ENCODE data around the gene NEFH.
"Not testable (repeated sequence)": the region's sequence is repeated elsewhere in the genome, so short reads cannot be mapped to it uniquely, and the experiment has no call there.

The NEFH gene, protein sequence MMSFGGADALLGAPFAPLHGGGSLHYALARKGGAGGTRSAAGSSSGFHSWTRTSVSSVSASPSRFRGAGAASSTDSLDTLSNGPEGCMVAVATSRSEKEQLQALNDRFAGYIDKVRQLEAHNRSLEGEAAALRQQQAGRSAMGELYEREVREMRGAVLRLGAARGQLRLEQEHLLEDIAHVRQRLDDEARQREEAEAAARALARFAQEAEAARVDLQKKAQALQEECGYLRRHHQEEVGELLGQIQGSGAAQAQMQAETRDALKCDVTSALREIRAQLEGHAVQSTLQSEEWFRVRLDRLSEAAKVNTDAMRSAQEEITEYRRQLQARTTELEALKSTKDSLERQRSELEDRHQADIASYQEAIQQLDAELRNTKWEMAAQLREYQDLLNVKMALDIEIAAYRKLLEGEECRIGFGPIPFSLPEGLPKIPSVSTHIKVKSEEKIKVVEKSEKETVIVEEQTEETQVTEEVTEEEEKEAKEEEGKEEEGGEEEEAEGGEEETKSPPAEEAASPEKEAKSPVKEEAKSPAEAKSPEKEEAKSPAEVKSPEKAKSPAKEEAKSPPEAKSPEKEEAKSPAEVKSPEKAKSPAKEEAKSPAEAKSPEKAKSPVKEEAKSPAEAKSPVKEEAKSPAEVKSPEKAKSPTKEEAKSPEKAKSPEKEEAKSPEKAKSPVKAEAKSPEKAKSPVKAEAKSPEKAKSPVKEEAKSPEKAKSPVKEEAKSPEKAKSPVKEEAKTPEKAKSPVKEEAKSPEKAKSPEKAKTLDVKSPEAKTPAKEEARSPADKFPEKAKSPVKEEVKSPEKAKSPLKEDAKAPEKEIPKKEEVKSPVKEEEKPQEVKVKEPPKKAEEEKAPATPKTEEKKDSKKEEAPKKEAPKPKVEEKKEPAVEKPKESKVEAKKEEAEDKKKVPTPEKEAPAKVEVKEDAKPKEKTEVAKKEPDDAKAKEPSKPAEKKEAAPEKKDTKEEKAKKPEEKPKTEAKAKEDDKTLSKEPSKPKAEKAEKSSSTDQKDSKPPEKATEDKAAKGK

DNA sequence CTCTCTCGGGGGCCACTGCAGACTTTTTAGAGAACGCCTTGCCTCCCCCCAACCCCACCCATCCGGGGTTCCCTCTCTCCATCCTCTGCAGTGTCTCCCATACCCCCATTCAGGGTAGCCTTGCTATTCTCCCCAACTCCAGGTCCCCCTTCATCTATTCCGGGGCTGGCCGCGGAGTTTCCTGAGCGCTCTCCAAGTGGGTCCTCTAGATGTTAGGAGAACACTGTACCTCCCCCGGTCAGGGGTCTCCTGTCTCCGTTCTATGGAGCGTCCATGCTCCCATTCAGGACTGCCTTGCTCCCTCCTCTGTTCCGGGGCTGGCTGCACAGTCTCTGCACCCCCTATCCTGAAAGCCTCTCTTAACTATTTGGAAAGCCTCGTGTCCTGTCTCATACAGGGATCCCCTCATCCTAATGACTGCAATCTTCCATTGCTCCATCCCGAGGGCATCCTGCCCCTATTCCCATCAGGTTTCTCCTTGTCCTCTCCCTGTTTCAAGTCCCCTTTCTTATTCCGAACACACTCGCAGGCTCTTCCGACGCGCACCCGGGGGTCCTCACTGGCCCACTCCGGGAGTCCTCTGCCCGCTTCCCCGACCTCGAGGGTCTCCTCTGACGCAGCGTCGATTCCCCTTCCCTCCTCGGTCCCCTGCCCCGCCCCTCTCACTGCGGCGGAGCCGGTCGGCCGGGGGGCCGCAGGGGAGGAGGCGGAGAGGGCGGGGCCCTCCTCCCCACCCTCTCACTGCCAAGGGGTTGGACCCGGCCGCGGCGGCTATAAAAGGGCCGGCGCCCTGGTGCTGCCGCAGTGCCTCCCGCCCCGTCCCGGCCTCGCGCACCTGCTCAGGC lies at the start of gene NEFH:
TSS of gene NEFH (plus strand) at position 802 of the 845 bp plus-strand sequence. CDS start 45 bp downstream, outside the sequence.
- DNase-seq: no peak

DNA sequence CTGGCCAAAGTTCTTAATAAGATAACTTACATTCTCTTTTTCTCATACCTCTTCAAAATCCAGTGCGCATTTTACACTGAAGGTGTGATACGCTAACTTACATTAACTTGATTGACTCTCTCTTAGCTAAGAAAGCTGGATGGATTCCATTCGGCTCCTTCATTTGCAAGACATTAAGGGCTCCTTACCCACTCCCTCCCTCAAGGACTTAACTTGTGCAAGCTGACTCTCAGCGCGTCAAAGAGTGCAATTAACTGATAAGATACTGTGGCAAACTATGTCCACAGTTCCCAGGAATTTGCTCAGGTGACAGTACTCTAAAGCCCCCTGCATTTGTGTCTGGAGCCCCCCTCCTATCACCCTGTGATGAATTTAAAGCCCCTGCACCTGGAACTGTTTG lies 48.0 kb upstream of the NEFH start:
- DNase-seq: no peak

DNA sequence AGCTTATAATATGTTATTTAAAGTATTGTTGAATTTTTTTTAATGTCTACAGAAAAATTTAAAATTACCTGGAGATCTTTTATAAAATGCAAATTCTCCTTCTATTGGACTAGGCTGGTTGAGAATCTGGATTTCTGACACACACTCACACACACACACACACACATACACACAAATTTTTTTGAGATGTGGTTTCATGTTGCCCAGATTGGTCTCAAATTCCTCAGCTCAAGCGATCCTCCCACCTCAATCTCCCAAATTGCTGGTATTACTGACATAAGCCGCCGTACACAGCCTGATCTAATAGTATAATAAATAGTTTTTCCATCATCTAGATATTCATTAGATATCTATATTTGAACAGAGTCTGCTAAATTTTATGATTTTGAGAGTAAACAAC lies 46.2 kb upstream of the NEFH start:
- DNase-seq: no peak

- DNase-seq: no peak
Observed at GRCh38 chr22:29434288-29434687, 45.7 kb upstream of the NEFH start.

- DNase-seq: no peak
Observed at GRCh38 chr22:29435236-29436136, 44.5 kb upstream of the NEFH start.

GRCh38 chr22:29438283-29438682 lies 41.7 kb upstream of the NEFH start, which contains the start of gene RFPL1:
TSS of gene RFPL1 (plus strand) at chr22:29438583.
- not testable (repeated sequence) for DNase-seq

GRCh38 chr22:29442976-29443375 lies 37.0 kb upstream of the NEFH start:
- DNase-seq: no peak

DNA sequence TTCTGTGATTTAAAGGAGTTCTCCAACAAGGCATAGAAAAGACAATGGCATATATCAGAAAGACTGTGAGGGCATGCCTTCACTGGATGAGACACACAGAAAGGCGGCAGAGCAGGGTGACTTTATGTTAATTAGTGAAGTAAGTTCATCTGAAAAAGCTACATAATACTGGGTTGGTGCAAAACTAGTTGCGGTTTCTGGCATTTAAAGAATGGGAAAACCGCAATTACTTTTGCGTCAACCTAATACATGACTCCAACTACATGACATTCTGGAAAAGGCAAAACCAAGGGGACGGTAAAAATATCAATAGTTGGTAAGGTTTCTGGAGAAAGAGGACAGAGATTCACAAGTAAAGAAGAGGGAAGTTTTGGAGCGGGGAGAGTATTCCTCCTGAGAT lies 36.6 kb upstream of the NEFH start:
- no peak for DNase-seq

DNA sequence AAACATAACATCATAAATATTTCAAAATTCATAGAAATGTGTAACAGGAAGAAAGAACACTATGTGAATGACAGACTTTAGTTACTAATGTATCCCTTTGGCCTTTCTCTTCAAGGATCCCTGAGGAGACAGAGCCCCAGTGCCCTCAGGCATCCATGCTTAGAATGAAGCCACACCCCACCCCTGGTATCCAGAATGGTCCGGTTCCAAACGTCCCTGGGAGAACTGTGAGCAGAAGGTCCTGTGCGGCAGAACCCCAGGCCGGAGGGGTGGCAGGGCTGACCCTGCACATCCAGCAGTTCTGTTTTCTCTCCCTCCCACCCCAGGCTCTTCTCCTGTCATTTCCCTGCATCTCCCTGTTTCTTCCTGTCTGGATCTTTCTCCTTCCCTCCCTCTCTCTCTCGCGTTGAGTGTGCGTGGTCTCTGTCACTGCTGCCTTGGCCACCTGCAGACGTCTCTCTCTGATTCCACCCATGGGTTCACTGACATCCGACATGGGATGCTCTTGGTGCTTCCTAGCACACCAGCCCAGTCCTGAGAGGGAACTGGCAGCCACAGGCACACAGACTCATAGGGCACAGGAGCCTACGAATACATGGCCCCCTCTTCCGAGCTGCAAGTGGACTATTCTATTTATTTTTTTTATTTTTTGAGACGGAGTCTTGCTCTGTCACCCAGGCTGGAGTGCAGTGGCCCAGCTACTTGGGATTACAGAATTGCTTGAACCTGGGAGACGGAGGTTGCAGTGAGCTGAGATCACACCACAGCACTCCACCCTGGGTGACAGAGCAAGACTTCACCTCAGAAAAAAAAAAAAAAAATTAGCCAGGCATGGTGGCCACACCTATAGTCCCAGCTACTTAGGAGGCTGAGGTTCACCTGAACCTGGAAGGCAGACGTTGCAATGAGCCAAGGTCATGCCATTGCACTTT lies 35.9 kb upstream of the NEFH start:
- no peak for DNase-seq

DNA sequence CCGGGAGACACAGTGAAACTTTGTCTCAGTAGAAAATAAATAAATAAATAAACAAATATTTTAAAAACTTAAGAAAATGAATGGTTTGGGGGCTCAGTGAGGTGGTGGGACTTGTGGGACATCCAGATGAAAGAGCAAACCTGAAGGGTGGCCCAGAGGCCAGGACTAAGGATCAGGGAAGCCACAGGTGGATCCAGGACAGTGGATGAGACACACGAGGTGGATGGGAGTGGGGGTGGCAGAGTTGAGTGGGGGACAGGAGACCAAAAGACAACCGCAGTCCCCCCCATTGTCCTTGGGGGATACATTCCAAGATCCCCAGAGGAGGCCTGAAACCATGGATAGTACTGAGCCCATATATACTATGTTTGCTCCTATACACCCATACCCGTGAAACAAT lies 34.5 kb upstream of the NEFH start:
- DNase-seq: no peak

- no peak for DNase-seq
Observed at GRCh38 chr22:29447906-29448305, 32.1 kb upstream of the NEFH start.

DNA sequence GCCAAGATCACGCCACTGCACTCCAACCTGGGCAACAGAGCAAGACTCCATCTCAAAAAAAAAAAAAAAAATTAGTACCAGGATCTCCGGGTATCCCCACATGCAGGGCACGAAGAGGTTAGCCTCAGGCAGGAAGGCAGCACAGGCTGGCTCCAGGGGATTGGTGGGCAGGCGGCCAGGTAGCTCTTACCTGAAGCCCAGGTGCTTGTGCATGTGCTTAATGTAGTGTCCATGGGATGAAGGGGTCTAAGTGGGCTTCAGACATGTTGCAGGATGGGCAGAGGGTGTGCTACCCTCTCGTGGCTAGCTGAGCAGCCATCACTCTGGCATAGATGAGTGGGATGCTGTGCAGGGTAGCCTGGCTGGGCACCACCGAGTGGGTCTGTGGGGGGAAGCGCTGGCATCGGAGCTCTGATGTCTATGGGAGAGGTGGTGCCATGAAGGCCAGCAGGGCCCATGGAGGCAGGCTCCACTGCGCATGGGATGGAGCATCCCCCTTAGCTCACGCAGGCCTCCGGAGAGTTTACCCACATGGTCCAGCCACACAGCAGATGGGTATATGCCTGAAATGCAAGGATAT lies 30.6 kb upstream of the NEFH start:
- DNase-seq: no peak

DNA sequence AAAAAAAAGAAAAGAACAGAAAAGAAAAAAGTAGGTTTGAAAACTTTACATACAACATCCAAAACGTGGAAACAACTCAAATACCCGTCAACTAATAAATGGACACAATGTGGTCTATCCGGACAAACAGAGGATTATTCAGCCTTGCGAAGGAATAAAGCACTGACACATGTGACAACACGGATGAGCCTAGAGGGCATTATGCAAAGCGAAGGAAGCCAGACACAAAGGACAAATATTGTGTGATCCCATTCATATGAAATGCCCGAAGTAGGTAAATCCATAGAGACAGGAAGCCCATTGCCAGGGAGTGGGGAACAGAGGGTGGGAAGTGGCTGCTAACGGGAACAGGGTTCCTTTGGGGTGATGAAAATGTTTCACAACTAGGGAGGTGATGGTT lies 29.8 kb upstream of the NEFH start:
- no peak for DNase-seq

DNA sequence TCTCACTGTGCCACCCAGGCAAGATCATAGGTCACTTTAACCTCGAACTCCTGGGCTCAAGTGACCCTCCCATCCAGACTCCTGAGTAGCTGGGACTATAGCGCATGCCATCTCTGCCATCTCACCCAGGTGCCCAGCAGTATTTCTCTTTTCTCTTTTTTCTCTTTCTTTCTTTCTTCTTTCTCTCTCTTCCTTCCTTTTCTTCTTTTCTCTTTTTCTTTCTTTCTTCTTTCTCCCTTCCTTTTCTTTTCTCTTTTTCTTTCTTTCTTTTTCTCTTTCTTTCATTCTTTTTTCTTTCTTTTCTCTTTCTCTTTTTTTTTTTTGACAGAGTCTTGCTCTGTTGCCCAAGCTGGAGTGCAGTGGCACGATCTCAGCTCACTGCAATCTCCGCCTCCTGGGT lies 28.2 kb upstream of the NEFH start:
- DNase-seq: no peak

- no peak for DNase-seq
Observed at GRCh38 chr22:29454276-29454675, 25.7 kb upstream of the NEFH start.

DNA sequence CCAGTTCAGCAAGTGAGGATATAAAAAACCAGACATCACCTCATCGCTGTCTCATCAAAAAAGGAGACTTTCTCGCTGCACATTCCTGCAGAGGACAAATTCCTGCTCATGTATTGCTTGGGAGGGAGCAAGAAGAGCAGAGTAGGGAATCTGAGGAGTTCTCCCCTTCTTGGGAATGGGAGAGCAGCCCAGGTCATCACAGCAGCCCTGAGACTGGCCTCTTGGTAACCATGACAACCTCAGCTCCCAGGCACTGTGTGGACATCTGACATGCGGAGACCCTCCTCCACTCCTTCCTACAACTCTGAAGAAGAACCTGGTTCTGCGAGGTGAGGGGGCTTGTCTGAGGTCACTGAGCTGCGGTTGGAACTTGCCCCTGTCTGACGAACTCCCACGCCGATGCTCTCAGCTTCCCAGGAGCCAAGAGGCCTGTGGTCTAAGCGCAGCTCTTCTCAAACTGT lies 23.8 kb upstream of the NEFH start:
- no peak for DNase-seq

- DNase-seq: peak; percentile 56
Observed at GRCh38 chr22:29457730-29458129, 22.3 kb upstream of the NEFH start.

- no peak for DNase-seq
Observed at GRCh38 chr22:29458551-29458950, 21.5 kb upstream of the NEFH start.

- no peak for DNase-seq
Observed at GRCh38 chr22:29459773-29460172, 20.2 kb upstream of the NEFH start.

DNA sequence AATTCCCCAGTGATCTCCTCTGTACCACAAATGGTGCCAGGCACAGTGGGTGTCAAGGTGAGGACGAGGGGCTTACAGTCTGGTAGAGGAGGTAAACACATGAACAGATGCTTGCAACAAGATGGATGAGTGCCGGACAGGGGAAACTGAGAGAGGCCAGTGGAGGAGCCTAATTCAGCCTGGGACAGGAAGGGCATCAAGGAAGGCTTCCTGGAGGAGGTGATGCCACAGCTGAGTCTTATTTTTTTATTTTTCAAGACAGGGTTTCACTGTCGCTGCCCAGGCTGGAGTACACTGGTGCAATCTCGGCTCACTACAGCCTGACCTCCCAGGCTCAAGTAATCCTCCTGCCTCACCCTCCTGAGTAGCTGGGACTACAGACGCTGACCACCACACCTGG lies 18.8 kb upstream of the NEFH start:
- DNase-seq: no peak
